HepG2 (cell line): ENCODE results near the gene GABBR2. TPM values are rescaled to one million over a fixed set of nuclear protein-coding genes. Genes with fewer than 3 reads are reported as not detected.

Experiments used
- CCDC6 ChIP-seq: sonication (generic); formaldehyde crosslinking; IDR thresholded peaks from 2 replicates; pipeline ENCODE4 v1.8.1; 2022; ENCODE audit warnings: mild to moderate bottlenecking, missing genetic modification reagents, moderate library complexity
- IKZF4 ChIP-seq: sonication (generic); formaldehyde crosslinking; IDR thresholded peaks from 2 replicates; pipeline ENCODE4 v1.5.1; 2020; ENCODE audit warnings: borderline replicate concordance, mild to moderate bottlenecking, low read depth, missing genetic modification reagents; ENCODE audit errors: not compliant biosample characterization
- IRF2 ChIP-seq: IDR thresholded peaks from 2 replicates; pipeline ENCODE4 v1.6.1; 2018; ENCODE audit warnings: missing genetic modification reagents, missing compliant biosample characterization
- KLF15 ChIP-seq: sonication (generic); formaldehyde crosslinking; IDR thresholded peaks from 2 replicates; pipeline ENCODE4 v1.8.1; 2023; ENCODE audit warnings: borderline replicate concordance, mild to moderate bottlenecking, inconsistent platforms, missing genetic modification reagents, mixed read lengths
- MIER2 ChIP-seq: IDR thresholded peaks from 2 replicates; pipeline ENCODE4 v1.6.1; 2016; ENCODE audit warnings: missing biosample characterization, missing genetic modification reagents
- NBN ChIP-seq: fragments of 450-650 bp; conservative IDR thresholded peaks from 2 replicates; pipeline ENCODE4 v1.6.1; 2017
- RAD21 ChIP-seq: fragments of 450-650 bp; formaldehyde crosslinking; IDR thresholded peaks from 2 replicates; pipeline ENCODE4 v1.5.0; 2020; ENCODE audit warnings: mild to moderate bottlenecking
- RBAK ChIP-seq: sonication (generic); formaldehyde crosslinking; IDR thresholded peaks from 2 replicates; pipeline ENCODE4 v1.5.1; 2020; ENCODE audit warnings: mild to moderate bottlenecking, missing genetic modification reagents
- SMC3 ChIP-seq: IDR thresholded peaks from 2 replicates; pipeline ENCODE4 v1.6.1; 2011; ENCODE audit warnings: low read length, improper control_type of control experiment
- SP4 ChIP-seq: sonication (generic); formaldehyde crosslinking; IDR thresholded peaks from 2 replicates; pipeline ENCODE4 v1.8.1; 2023; ENCODE audit warnings: mild to moderate bottlenecking, missing genetic modification reagents
- TAF15 ChIP-seq: fragments of 200-400 bp; formaldehyde crosslinking; IDR thresholded peaks from one replicate; pipeline ENCODE4 v1.6.1; 2018; ENCODE audit warnings: mild to moderate bottlenecking, low read depth, low read length; ENCODE audit not compliant: poor library complexity, severe bottlenecking
- ZBTB46 ChIP-seq: sonication (generic); formaldehyde crosslinking; IDR thresholded peaks from 2 replicates; pipeline ENCODE4 v1.4.0; 2020; ENCODE audit warnings: mild to moderate bottlenecking, missing genetic modification reagents, borderline replicate concordance
- polyA plus RNA-seq, 8 experiments: library from polyadenylated mRNA; depleted of rRNA in 3 of 8; stranded (reverse) in 7 of 8; unstranded in 1 of 8; fragments of >200 nt; fragmentation: Illumina TruSeq in 4 of 8; extraction: Trizol in 4 of 8; gene quantifications; 2 replicates each; pipeline versions ENCODE4 v1.2.1 to v1.2.3, GENCODE V29; 2011 to 2016; ENCODE audit warnings: low read depth in 4 of 8, missing spikeins in 1 of 8, mixed read lengths in 1 of 8; ENCODE audit not compliant: insufficient read depth in 1 of 8
- total RNA-seq, 5 experiments: library from RNA; depleted of rRNA; stranded (reverse); fragments of >200 nt; fragmentation: Illumina TruSeq; extraction: Trizol; gene quantifications; 2 replicates each; pipeline ENCODE4 v1.2.3, GENCODE V29; 2016; ENCODE audit warnings: low read depth in 1 of 5
- TF ChIP-seq, protein P1 (sequence below): IDR thresholded peaks from 2 replicates; pipeline ENCODE4 v1.6.1; 2016; ENCODE audit warnings: control low read depth

Gene GABBR2
- total and polyA plus RNA-seq, 2 of the 13 experiments (the other 11 are each of a cell fraction or from before 2014, with no cell fraction given) = 0.02 TPM; not detected in 1

DNA sequence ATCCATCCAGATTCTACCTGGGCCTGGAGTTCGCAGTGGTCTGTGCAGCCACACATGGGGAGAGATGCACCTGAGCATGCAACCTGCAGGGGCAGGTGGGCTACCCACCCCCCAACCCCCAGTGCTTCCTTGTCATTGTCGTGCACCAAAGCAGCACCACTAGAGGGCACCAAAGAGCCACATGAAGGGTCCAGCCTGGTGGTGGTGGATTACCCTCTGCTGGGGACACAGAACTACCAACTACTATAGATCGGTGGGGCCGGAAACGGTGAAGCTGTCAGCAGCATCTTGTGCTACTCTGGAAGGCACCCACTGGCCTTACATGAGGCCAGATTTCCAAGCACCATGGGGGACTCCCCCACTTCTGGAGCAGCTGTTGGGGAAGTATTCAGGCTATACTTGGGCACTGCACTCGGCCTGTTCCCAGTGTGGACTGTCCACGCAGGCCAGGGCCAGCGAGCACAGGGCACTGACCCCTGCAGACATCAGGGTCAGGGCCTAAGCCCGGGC is 393.1 kb downstream of the GABBR2 start (continued):
- 0 out of 2 replicates have a peak, but pooled peaks have one; percentile 18 for TF ChIP-seq RBAK
- TF ChIP-seq SMC3 = peak; percentile 81
- TF ChIP-seq SP4 (CRISPR knock-in tag) = 0 out of 2 replicates have a peak, but pooled peaks have one; percentile 28
- TF ChIP-seq CCDC6 = 0 out of 2 replicates have a peak, but pooled peaks have one; percentile 44
- no peak for TF ChIP-seq IKZF4 (CRISPR knock-in tag)
- peak; percentile 87 for TF ChIP-seq RAD21 (CRISPR knock-in tag)
- TF ChIP-seq IRF2 (CRISPR knock-in tag) = 0 out of 2 replicates have a peak, but pooled peaks have one; percentile 49
- 0 out of 2 replicates have a peak, but pooled peaks have one; percentile 18 for TF ChIP-seq MIER2
- TF ChIP-seq ZBTB46 = no peak
- TF ChIP-seq NBN = no peak
- no peak for TF ChIP-seq KLF15 (CRISPR knock-in tag)
- TF ChIP-seq TAF15 = no peak
- TF ChIP-seq, protein P1, sequence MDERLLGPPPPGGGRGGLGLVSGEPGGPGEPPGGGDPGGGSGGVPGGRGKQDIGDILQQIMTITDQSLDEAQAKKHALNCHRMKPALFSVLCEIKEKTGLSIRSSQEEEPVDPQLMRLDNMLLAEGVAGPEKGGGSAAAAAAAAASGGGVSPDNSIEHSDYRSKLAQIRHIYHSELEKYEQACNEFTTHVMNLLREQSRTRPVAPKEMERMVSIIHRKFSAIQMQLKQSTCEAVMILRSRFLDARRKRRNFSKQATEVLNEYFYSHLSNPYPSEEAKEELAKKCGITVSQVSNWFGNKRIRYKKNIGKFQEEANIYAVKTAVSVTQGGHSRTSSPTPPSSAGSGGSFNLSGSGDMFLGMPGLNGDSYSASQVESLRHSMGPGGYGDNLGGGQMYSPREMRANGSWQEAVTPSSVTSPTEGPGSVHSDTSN = no peak
